Umbilical cord (tissue), 2 donors: ENCODE data around the gene UBLCP1. TPM values are rescaled to one million over a fixed set of nuclear protein-coding genes. Genes with fewer than 3 reads are reported as not detected.
A peak's percentile ranks its signal among the peaks of the same experiment; 100 is the strongest.
"Not testable (repeated sequence)": the region's sequence is repeated elsewhere in the genome, so short reads cannot be mapped to it uniquely, and the experiment has no call there.

Experiments
- DNase-seq: peaks from one replicate; pipeline ENCODE4 v3.0.0-alpha.2; 2015; ENCODE audit warnings: low spot score
- total RNA-seq: library from RNA; depleted of rRNA; stranded (reverse); fragments of >200 nt; gene quantifications from one replicate; pipeline ENCODE4 v1.2.3, GENCODE V29; 2014; ENCODE audit warnings: low replicate concordance; ENCODE audit not compliant: insufficient read depth

Gene UBLCP1
- total RNA-seq, 1 donor from 2014 or later = 20.7 TPM

DNA sequence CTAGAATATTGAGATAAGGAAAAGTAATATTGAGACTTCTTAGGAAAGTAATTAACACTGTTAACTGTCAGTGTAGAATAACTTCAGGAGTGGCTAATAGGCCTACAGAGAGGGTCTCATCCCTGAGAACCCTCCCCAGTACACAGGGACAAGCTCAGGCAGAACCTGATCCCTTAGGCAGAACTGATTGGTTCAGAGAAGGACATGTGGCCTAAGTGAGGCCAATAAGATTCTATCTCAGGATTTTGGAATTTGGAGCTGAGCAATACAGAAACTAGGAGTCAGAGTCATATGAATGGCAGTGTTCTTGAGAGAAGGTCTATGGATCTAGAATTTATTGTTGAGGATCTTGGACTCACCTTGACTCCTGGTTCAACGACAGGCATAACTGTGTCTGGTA lies 10.9 kb upstream of the UBLCP1 start:
- DNase-seq = no peak

DNA sequence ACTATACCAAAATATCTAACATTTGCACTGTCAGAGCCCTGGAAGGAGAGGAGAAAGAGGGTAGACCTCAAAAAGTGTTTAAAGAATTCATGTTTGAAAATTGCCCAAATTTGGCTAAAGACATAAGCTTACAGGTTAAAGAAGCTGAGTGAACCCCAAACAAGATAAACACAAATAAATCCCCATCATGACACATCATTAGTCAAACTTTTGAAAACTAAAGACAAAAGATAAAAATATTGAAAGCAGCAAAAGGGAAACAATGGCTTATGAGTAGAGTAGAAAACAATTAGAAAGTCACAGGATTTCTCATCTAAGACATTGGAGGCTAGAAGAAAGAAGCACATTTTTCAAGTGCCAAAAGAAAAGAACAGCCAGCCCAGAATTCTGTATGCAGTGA lies 6.1 kb upstream of the UBLCP1 start:
- no peak for DNase-seq

DNA sequence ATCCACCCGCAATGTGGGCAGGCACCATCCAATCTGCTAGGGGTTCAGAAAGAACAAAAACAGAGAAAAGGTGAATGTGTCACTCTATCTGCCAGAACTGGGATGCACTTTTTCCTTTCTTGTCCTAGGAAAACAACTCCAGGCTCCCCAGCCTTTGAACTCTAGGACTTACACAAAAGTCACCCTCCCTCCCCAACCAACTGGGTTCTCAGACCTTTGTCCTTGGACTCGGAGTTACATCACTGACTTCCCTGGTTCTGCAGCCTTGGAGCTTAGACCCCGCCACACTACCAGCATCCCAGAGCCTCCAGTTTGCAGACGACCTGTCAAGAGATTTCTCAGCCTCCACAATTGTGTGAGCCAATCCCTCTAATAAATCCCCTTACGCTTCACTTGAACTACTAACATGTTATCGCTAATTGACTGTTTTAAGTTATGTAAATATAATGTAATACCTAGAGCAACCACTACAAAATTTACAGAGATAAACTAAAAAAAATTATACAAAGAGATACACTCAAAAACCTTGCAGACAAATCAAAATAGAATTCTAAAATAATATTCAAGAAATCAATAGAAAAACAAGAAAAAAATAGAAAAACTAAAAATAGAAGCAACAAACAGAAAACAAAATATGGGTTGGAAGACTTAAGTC lies 5.3 kb upstream of the UBLCP1 start:
- no peak for DNase-seq

DNA sequence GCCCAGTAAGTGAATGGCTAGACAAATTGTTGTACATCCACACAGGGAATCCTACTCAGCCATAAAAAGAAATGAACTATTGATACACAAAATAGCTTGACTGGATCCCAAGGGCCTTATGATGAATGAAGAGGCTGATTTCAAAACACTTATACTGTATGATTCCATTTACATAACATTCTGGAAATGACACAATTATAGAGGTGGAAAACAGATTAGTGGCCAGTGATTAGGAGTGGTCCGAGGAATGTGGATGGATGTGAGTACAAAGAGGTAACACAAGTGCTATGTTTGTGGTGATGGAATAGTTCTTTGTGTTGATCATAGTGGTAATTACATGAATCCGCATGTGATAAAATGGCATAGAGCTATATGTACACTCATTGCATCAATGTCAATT lies 4.7 kb upstream of the UBLCP1 start:
- no peak for DNase-seq

DNA sequence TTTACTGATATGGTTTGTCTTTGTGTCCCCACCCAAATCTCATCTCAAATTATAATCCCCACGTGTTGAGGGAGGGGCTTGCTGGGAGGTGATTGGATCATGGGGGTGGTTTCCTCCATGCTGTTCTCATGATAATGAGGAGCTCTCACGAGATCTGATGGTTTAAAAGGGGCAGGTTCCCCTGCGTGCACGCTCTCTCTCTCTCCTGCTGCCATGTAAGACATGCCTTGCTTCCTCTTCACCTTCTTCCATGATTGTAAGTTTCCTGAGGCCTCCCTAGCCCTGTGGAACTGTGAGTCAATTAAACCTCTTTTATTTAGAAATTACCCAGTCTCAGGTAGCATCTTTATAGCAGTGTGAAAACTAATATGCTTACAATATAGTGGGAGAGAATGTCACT lies 2.9 kb upstream of the UBLCP1 start:
- not testable (repeated sequence) for DNase-seq

DNA sequence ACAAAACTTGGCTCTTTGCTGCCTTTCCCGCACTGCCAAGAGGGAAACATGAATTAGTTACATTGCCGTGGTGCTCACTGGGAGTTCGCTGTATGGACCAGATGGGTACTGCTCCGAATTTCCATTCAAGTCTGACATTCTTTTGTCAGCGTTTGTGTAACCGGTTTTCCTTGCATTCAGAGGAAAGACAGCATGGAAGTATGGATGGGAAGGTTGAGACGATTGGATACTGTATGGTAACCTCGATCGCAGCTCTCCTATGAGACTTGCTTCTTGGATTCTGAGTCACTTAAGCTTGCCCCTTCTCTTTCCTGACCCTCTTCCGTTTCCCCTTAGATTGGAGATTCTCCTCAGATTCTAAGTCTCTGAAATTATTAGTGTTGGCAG lies 625 bp upstream of the UBLCP1 start:
- no peak for DNase-seq

DNA sequence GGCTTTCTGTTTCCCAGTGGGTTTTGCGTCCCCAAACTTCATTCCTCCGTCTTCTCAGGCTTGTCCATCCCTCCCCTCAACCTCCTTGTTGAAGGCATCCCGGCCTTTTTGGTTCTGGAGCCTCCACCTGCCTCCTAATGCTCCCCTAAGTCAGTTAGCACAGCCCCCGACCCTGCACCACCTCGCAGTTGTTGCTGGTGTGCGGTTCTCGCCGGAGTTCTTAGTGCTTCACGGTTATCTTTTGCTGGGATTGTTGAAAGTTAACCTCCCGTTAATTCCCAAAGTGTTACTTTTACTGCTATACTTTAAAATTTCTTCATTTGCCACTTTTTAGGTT lies 447 bp downstream of the UBLCP1 start:
- no peak for DNase-seq

DNA sequence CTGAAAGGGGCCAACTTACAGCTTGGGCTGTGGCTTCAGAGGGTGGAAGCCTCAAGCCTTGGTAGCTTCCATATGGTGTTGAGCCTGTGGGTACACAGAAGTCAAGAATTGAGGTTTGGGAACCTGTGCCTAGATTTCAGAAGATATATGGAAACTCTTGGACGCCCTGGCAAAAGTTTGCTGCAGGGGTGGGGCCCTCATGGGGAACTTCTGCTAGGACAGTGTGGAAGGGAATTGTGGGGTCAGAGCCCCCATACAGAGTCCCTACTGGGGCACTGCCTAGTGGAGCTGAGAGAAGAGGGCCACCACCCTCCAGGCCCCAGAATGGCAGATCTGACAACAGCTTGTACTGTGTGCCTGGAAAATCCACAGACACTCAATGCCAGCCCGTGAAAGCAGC lies 3.7 kb downstream of the UBLCP1 start:
- DNase-seq = not testable (repeated sequence)

DNA sequence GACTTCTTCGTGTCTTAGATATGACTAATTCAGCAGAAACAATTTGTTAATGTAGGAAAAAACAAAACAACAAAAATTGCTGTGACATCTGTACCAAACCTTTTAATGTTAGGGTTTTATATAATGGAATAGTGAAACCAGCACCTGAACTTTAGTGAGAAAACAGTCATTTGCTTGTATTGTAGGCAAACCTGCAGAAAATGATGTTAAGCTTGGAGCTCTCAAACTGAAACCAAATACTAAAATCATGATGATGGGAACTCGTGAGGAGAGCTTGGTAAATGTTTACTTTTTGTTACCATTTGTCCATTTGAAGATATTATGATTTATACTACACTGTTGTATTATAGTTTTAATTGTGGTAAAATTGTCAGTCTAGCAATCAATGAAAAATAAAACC lies 6.6 kb downstream of the UBLCP1 start:
- DNase-seq = no peak

DNA sequence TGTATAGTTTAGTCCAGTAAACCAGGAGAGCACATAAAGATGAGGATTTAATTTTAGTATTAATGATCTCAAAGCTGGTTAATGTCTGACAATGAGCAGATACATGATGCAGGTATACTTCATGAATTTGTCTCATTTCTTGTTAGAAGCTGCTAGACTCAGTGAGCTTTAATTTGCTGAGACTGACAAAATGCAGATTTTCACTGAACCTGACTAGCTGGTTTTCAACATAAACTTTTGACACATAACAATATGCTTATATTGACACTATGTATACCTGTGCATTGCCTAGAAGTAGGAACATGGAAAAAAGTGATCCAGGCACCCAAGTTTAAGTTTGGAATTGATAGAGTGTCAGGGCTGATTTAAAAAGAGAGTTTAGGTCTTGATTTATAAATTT lies 10.8 kb downstream of the UBLCP1 start:
- peak; percentile 23 for DNase-seq

DNA sequence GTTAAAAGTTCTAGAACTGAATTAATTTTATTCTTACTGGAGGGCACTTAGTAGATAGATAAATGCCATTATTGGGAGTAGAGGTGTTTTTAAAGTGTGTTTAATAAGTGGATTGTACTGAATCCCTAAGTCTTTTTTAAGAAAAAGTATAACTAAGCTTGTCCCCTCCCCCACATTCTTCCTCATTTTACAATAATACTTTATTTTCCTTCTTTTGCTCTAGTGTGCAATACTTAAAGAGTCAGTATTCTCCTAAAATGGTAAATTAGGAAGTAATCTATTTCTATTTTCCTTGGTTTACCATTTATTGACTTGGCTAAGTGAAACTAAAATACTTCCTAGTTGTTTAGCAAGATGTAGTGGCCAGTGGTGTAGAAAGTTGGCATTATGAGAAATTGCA lies 11.6 kb downstream of the UBLCP1 start:
- no peak for DNase-seq

DNA sequence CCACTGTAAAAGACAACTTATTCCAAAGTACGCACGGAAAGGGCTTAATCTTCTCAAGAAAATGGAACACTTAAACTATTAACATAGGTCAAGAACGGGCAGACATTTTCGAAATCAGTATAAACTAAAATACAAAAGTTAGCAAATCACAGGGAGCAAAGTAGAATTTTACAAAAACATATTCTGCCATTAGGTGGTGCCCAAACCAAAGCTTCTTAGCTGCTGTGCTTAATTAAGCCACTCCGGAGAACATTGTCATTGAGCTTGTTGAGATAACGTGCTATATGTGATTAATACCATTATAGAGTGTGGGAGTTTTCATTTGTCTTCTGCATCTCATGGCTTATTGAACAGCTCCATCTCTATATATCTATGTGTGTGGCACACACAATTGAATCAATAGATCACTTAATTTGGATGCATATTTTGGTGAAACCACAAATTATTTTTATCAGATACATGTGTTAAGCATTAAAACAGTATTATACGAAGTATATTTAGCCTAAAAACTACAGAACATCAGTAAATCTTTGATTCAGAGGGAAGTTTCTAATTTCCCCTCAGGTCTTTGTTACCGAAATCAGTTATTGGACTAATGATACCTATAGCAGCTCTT lies 23.4 kb downstream of the UBLCP1 start:
- peak; percentile 33 for DNase-seq

DNA sequence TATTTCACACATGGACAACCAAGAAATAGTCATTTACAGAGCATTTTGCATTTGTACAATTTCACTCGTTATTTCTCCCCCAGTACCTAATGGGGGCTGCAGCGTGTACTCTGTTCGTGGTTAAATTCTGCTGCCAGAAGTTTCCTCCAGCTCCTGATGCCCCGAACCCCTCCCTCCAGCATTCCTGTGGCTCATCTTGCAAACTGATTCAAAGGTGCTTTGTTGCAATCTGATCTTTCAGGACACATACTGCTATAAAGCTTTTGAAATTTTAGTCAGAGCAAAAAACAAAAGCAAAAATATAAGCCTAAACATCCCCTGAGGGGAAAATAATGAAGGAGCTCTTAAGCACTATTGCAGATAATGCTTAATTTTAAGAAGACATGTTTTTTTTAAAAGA lies 27.7 kb downstream of the UBLCP1 start:
- no peak for DNase-seq

DNA sequence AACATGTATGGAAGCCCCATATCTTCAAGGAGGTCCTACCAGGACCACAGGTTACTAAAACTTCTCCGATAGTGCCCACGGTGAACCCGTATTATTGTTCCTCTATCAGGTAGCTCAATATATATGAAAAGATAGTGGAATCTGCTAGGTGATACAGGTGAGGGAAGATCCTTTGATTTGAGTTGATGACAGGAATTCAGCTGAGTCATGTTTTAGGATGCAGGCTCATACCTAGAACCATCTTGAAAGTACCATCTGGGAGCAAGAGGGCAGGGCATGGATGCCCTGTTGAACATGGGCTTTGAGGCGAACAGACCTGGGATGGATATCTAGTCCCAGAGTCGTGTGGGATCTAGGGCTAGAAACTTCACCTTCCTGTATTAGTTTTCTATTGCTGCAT lies 31.8 kb downstream of the UBLCP1 start:
- no peak for DNase-seq

DNA sequence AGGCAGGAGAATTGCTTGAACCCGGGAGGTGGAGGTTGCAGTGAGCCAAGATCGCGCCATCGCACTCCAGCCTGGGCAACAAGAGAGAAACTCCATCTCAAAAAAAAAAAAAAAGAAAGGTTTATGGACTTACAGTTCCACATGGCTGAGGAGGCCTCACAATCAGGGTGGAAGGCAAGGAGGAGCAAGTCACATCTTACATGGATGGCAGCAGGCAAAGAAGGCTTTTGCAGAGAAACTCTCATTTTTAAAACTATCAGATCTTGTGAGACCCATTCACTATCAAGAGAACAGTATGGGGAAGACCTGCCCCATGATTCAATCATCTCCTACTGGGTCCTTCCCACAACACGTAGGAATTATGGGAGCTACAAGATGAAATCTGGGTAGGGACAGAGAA lies 34.2 kb downstream of the UBLCP1 start:
- DNase-seq = not testable (repeated sequence)

DNA sequence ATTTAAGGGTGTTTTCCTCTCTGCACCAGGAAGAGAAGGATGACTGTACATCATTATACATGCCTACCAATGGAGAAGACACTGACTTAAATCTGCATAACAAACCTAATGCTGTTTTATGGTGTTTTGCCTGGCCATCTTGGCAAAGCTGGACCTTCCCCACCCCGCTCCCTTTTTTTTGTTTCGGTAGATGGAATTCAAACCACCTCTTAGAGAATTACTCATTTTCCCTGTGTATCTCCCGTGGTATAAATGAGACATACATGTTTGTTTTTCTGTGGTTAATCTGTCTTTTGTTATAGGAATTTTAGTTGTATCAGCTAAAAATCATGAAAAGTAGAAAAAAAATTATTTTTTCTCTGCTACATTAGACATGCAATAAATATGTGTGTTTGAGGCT lies 38.4 kb downstream of the UBLCP1 start:
- no peak for DNase-seq

DNA sequence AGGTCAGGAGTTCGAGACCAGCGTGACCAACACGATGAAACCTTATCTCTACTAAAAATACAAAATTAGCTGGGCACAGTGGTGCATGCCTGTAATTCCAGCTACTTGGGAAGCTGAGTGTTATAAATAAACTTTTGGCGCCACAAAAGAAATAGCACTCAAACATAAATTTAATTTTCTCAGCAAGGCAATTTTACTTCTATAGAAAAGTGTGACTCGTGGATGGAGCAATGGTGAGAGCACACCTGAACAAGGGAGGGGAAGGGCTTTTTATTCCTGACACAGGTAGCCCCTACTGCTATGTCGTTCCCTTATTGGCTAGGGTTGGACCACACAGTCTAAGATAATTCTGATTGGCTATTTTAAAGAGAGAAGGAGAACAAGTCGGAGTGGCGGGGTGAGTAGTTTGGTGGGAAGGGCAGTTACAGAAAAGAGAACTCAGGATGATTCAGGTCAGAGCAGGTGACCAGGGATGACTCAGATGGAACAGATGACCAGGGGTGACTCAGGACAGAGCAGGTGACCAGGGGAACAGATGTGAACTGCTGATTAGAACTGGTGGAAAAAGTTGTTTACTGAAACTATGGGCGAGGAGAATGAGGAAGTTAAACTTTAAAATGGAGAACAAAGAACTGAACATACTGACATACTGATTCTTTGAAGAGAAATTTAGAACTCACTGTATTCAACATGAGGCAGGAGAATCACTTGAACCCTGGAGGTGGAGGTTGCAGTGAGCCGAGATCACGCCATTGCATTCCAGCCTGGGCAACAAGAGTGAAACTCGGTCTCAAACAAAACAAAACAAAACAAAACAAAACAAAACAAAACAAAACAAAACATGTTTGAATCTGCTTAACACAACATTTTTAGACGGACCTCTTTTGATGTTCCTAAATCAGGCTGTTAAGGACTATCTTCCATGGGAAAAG lies 39.1 kb downstream of the UBLCP1 start:
- DNase-seq = not testable (repeated sequence)

DNA sequence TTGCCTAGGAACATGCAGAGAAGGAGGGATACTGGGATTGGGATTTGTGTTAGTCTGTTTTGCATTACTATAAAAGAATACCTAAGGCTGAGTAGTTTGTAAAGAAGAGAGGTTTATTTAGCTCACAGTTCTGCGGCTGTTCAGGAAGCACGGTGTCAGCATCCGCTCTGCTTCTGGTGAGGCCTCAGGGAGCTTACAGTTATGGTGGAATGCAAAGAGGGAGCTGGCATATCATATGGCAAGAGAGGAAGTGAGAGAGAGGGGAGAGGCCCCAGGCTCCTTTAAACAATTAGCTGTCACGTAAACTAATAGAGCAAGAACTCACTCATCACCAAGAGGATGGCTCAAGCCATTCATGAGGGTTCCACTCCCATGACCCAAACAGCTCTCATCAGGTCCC lies 40.2 kb downstream of the UBLCP1 start:
- DNase-seq = no peak

DNA sequence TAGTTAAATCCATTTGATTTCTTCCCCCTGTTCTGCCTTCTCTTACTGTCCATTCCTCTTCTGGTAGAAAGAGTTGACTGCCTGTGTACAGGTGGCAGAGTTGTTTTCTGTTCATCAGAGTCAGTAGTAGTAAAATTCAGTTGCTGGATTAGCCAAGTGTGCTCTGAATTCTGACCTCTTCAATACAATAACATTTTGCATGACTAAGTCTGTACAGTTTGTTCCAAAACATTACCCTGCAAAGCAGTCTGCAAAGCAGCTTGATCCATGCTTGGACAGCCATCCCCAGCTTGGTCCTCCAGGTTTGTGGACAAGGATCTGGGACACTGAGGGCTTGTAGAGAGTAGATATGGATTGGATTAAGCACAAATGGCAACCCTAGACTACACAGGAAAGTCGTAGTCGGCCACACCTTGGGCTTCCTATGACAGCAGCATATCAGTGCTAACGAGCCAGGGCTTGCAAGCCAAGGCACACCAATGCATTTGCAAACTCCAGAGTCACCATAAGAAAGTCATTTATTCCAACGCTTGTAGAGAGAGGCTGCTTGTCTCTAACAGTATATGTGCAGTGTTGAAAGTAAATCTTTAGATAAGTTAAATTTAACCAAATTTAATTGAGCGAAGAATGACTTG lies 42.0 kb downstream of the UBLCP1 start:
- no peak for DNase-seq

DNA sequence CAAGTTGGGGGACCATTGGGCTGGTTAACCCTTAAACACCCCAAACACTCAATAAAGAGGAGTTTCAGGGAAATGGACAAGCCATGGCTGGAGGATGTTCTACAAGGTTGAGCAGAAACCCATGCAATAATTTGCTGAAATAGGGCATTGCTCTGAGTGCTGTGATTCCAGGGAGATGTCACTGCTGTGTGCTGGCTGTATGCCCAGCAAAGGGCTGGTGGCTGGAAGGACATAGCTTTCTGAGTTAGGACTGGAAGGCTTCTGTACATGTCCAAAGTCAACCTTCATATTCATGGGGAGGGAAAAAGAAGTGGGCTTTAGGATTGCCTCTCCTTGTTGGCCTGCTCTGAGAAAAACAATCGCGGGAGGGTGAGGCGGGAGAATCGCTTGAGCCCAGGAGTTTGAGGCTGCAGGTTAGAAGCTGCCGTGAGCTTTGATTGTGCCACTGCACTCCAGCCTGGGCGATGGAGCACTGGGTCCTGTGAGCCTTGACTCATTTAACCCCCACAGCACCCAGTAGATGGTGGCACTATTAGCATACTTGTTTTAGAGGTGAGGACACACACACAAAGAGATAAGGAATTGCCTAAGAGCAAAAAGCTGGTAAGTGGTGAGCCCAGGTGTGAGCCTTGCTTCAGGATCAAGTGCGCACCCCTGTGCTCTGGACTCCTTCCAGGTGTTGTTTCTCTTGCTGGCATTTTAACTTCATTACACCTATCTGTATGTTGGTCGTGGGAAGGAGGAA lies 46.8 kb downstream of the UBLCP1 start:
- DNase-seq = no peak

DNA sequence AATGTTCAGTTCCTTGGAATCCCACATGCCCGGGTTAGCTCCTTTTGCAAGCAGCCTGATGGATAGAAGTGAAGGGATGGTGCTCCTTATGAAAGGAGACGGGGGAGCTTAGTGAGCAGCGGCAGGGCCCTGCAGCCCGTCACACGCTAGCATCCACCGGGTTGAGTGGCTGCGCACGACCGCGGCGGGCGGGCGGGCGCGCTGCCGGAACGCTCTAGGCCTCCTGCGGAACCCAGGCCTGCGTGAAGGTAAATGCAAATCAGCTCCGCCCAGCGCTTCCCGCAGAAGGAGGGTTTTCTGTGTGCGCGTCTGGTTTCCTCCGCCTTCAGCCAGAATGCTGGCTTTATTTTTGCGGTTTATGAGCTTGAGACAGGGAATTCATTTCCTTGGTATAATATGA lies 47.4 kb downstream of the UBLCP1 start:
- peak; percentile 27 for DNase-seq

DNA sequence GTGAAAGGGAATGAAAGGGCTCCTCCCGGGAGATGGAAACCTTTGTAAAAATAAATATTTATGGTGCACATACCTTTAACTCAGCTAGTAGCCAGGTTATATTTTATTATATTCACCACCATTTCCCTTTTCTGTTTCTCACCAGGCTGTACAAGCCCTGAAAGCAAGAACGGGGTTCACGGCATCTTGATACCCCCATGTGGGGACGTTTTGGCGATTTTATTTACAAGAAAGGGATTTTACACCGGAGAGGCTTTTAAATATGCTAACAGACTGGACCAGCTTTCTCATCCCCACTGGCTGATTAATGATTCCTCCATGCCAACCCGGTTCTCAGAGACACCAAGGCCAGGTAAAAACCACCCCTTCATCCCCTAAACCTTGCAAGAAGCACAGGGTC lies 48.0 kb downstream of the UBLCP1 start:
- no peak for DNase-seq
